Measurements from ENCODE around the gene SMC6.

GRCh38 chr2:17753803-17754663, at the start of gene SMC6, which contains the start of gene GEN1:
- TF ChIP-seq CTCF (optimal IDR thresholded peaks at IDR 0.05 in 1 of 3, IDR thresholded peaks at IDR 0.05 in 1 of 3, conservative IDR thresholded peaks at IDR 0.05 in 1 of 3; ENCODE audit: extremely low read depth in 1 of 3, insufficient read depth in 2 of 3, low read length in 3 of 3) (no peak), EZH2 (IDR thresholded peaks at IDR 0.05; ENCODE audit: low read length) (no peak)
